ENCODE measurements around the gene FGD2. TPM values are rescaled to one million over a fixed set of nuclear protein-coding genes. Genes with fewer than 3 reads are reported as not detected.

The FGD2 gene
- total RNA-seq, 5 donors from 2014 or later (not counting 1 experiment from before 2014, with no cell fraction given) = 2.8 to 11.1 (median 3.3) TPM

DNA sequence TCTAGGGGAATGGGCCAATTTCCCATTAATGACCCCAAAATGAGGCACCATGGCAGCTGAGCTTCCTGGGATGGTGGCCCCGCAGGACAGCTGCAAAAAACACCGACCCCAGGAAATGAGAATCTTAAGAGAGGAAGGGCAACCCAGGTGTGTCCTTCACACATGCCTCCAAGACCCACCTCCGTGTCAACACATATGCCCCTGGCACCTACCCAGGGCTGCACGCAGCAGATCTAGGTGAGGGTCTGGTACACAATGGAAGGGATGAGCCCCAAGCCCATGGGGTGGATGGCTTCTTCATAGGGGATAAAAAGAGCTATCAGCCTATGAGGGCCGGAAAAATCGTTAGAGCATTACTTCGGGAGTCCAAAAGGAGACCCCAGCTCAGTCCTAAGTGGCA, 28.9 kb upstream of the FGD2 start:
- no peak overlapping the region for H3K27ac ChIP-seq (ENCODE audit: low read length)
- H3K27me3 ChIP-seq (replicated peaks in 1 of 2; ENCODE audit: control insufficient read depth in 2 of 2, extremely low read depth in 1 of 2, insufficient read depth in 2 of 2, low read length in 1 of 2) = no peaks in the 10 kb centered on the region
- no peaks in the 10 kb centered on the region for H3K9me3 ChIP-seq
- peaks cover 26 to 87% of the 10 kb centered on the region in 2 donors for H3K36me3 ChIP-seq (ENCODE audit: control insufficient read depth in 2 of 2, extremely low read depth in 1 of 2, insufficient read depth in 1 of 2, low read length in 1 of 2)
- no peak for ATAC-seq (replicated peaks in 1 of 4)
- Mint-ChIP-seq H3K4me3 (no peak overlapping the region), H3K36me3 (peaks cover 64% of the 10 kb centered on the region), H3K4me1 (peaks cover 23 to 27% (median 24%) of the 10 kb centered on the region in 3 donors), H3K27ac (no peak overlapping the region), H3K27me3 (no peaks in the 10 kb centered on the region), H3K9me3 (no peaks in the 10 kb centered on the region)
- H3K4me1 ChIP-seq (ENCODE audit: control insufficient read depth in 1 of 2, extremely low read depth in 1 of 2, insufficient read depth in 2 of 2, low read length in 2 of 2) = peaks cover 2 to 15% of the 10 kb centered on the region in 2 experiments
- 100% methylated on average over 3 of the region's 7 CpGs for WGBS (ENCODE audit: insufficient coverage)
- CTCF ChIA-PET = no interaction called here
- H3K4me3 ChIP-seq (ENCODE audit: control insufficient read depth in 1 of 2, extremely low read depth in 1 of 2, low read length in 1 of 2) = no peak overlapping the region
- no peak for DNase-seq
- POLR2A ChIA-PET = no interaction called here

DNA sequence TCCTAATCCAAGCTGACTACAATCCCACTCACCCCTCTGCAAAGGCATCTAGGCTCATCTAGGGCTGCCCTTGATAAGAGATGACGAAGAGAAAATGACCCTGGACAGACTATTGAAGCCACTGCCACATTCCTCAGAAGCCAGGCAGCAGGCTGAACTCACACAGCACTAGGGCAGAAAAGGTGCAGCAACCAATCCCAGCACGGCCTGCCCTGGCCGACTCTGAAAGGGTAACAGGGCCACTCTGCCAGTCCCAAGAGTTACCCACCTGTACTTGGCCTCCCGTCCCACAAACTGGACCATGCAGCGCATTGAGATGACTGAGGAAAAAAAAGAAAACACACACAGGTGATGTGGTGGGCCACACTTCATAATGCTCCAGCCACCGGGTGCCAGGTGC, 28.5 kb upstream of the FGD2 start:
- ATAC-seq (replicated peaks in 1 of 4) = no peak
- CTCF ChIA-PET = interaction anchor here in 1 of 2 donors (0.6 to 1.1 kb wide), 5 partner anchors 11 to 362 kb away, joined by 3 to 4 read pairs (median 3); no protein-coding TSS in a partner anchor
- H3K4me1 Mint-ChIP-seq = peaks cover 28 to 31% (median 29%) of the 10 kb centered on the region in 3 donors

DNA sequence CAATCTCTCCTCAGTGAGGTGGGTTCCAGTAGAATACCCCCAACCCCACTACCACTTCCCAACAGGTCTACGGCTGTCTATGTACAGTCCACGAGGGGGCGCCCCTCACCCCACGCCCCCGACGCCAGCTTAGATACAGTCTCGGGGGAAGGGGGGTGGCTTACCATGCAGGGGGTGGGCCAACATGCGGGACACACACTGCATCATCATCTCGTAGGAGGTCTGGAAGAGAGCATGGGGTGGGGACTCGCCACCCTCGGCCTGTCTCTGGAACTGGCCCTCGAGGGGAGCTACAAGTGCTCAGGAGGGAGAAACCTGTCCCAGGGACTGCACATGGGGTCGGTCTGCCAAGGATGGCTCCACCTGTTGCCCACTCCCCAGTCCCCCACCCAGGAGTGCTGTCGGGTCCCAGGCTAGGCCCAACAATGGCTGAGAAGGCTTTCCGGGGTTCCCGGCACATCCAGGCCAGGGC, 27.9 kb upstream of the FGD2 start:
- DNase-seq = peak in 2 of 35 experiments; percentile 17 to 48

More for the DNA sequence above, 28.5 kb upstream of the FGD2 start:
- no peaks in the 10 kb centered on the region for H3K27me3 ChIP-seq (replicated peaks in 1 of 2; ENCODE audit: control insufficient read depth in 2 of 2, extremely low read depth in 1 of 2, insufficient read depth in 2 of 2, low read length in 1 of 2)
- H3K36me3 ChIP-seq (ENCODE audit: control insufficient read depth in 2 of 2, extremely low read depth in 1 of 2, insufficient read depth in 1 of 2, low read length in 1 of 2) = peaks cover 25 to 85% of the 10 kb centered on the region in 2 donors
- no peak overlapping the region for H3K4me3 ChIP-seq (ENCODE audit: control insufficient read depth in 1 of 2, extremely low read depth in 1 of 2, low read length in 1 of 2)
- H3K27ac ChIP-seq (ENCODE audit: low read length) = no peak overlapping the region
- Mint-ChIP-seq H3K36me3 (peaks cover 64% of the 10 kb centered on the region), H3K27me3 (no peaks in the 10 kb centered on the region), H3K9me3 (no peaks in the 10 kb centered on the region), H3K4me3 (no peak overlapping the region), H3K27ac (no peak overlapping the region)
- no peak for DNase-seq
- POLR2A ChIA-PET = interaction anchor here in 1 of 2 donors (0.6 kb wide), 1 partner anchor 248 kb away, joined by 7 read pairs; no protein-coding TSS in a partner anchor
- peaks cover 2 to 16% of the 10 kb centered on the region in 2 experiments for H3K4me1 ChIP-seq (ENCODE audit: control insufficient read depth in 1 of 2, extremely low read depth in 1 of 2, insufficient read depth in 2 of 2, low read length in 2 of 2)
- 96% methylated on average over 3 of the region's 6 CpGs for WGBS (ENCODE audit: insufficient coverage)
- H3K9me3 ChIP-seq = no peaks in the 10 kb centered on the region

DNA sequence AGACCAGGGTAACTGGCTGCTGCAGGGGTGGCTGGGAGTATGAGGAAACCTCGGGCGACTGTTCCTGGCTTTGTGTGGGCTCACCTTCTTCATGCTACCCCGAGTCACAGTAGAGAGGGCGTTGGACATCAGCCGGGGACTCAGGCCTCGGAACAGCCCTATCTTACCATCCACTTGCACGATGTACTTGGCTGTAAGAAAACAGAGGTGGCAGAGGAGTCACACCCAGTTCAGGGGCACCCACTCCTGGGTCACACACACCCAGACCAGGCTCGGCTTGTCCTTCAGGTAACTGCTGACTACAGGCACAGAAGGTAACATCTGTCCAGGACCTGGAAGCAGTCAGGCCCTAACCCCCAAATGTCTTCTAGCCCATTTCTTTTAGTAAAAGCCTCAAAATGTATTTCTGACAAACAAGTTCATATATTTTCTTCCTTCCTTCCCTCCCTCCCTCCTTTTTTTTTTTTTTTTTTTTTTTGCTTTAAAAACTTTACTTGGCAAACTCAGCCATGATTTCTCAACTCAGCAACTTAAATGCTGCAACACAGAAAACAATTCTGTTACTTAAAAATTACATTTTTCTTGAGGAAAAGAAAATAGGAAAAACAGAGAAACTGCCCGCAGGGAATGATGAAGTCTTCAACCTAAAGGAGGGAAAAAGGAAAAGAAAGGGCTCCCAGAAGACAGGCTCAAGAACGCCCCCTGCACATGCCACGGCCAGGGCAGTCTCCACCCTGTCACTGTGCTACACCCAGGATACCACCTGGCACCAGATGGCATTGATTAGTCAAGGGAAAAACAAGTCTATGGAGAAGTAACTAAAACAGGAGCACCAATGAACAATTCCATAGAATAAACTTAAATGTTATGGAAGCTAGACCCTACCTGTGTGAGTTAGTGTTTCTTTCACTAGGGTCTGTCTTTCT, 26.8 kb upstream of the FGD2 start:
- Mint-ChIP-seq H3K27me3 (no peaks in the 10 kb centered on the region), H3K27ac (peak overlapping the region; percentile 36 to 73), H3K4me3 (no peak overlapping the region), H3K36me3 (peaks cover 53% of the 10 kb centered on the region), H3K9me3 (no peaks in the 10 kb centered on the region), H3K4me1 (peaks cover 33 to 36% (median 35%) of the 10 kb centered on the region in 3 donors)
- Histone ChIP-seq H3K36me3 (ENCODE audit: control insufficient read depth in 2 of 2, extremely low read depth in 1 of 2, insufficient read depth in 1 of 2, low read length in 1 of 2) (peaks cover 25 to 69% of the 10 kb centered on the region in 2 donors), H3K4me3 (ENCODE audit: control insufficient read depth in 1 of 2, extremely low read depth in 1 of 2, low read length in 1 of 2) (no peak overlapping the region), H3K9me3 (no peaks in the 10 kb centered on the region), H3K4me1 (ENCODE audit: control insufficient read depth in 1 of 2, extremely low read depth in 1 of 2, insufficient read depth in 2 of 2, low read length in 2 of 2) (peaks cover 6 to 30% of the 10 kb centered on the region in 2 experiments), H3K27me3 (replicated peaks in 1 of 2; ENCODE audit: control insufficient read depth in 2 of 2, extremely low read depth in 1 of 2, insufficient read depth in 2 of 2, low read length in 1 of 2) (no peaks in the 10 kb centered on the region), H3K27ac (ENCODE audit: low read length) (no peak overlapping the region)
- POLR2A ChIA-PET = interaction anchor here in 1 of 2 donors (0.5 kb wide), 1 partner anchor 193 kb away, joined by 4 read pairs; no protein-coding TSS in a partner anchor
- 93% methylated on average over 5 of the region's 11 CpGs for WGBS (ENCODE audit: insufficient coverage)
- CTCF ChIA-PET = interaction anchor here (0.7 to 1.7 kb wide), 4 partner anchors 12 to 94 kb away, joined by 3 to 11 read pairs (median 6); partner anchors contain the start of gene C6orf89 (in 1 of the 2)
- DNase-seq (no peak), ATAC-seq (replicated peaks in 1 of 4) (no peak)

More for the DNA sequence above, 27.9 kb upstream of the FGD2 start:
- H3K4me3 Mint-ChIP-seq = no peak overlapping the region
- H3K4me3 ChIP-seq (ENCODE audit: control insufficient read depth in 1 of 2, extremely low read depth in 1 of 2, low read length in 1 of 2) = no peak overlapping the region
- H3K9me3 ChIP-seq = no peaks in the 10 kb centered on the region
- peaks cover 25 to 80% of the 10 kb centered on the region in 2 donors for H3K36me3 ChIP-seq (ENCODE audit: control insufficient read depth in 2 of 2, extremely low read depth in 1 of 2, insufficient read depth in 1 of 2, low read length in 1 of 2)
- no peaks in the 10 kb centered on the region for H3K9me3 Mint-ChIP-seq
- 91% methylated on average over 14 of the region's 16 CpGs for WGBS (ENCODE audit: insufficient coverage)
- H3K36me3 Mint-ChIP-seq = peaks cover 60% of the 10 kb centered on the region
- H3K27ac ChIP-seq (ENCODE audit: low read length) = no peak overlapping the region
- POLR2A ChIA-PET = interaction anchor here in 1 of 2 donors (0.6 kb wide), 1 partner anchor 248 kb away, joined by 7 read pairs; no protein-coding TSS in a partner anchor
- peaks cover 32 to 33% (median 33%) of the 10 kb centered on the region in 3 donors for H3K4me1 Mint-ChIP-seq
- no peaks in the 10 kb centered on the region for H3K27me3 Mint-ChIP-seq
- no peaks in the 10 kb centered on the region for H3K27me3 ChIP-seq (replicated peaks in 1 of 2; ENCODE audit: control insufficient read depth in 2 of 2, extremely low read depth in 1 of 2, insufficient read depth in 2 of 2, low read length in 1 of 2)
- CTCF ChIA-PET = interaction anchor here (0.5 to 1.1 kb wide), 8 partner anchors 12 to 495 kb away, joined by 3 to 9 read pairs (median 3); no protein-coding TSS in a partner anchor
- no peak overlapping the region for H3K27ac Mint-ChIP-seq
- peaks cover 2 to 19% of the 10 kb centered on the region in 2 experiments for H3K4me1 ChIP-seq (ENCODE audit: control insufficient read depth in 1 of 2, extremely low read depth in 1 of 2, insufficient read depth in 2 of 2, low read length in 2 of 2)
- ATAC-seq (replicated peaks in 1 of 4) = peak in 1 of 4 experiments; percentile 33

DNA sequence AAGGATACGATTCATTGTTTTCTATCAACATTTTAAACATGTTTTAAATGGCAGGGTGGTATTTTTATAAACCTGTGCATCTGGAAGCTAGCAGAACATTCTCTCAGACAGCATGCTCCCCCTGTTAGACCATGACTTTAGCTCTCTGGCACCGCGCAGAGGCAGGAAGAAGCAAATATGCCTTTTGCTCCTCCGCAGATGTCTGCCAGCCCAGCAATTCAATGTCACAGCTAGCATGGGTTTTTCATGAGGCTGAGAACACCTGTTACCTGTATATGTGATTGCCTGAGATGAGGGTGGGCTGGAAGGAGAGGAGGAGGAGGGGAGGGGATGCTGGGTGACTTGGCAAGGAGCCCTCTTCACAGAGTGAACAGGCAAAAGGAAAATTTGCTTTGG, 26.1 kb upstream of the FGD2 start:
- CTCF ChIA-PET = interaction anchor here (0.7 to 1.7 kb wide), 5 partner anchors 11 to 94 kb away, joined by 3 to 11 read pairs (median 3); partner anchors contain the start of gene C6orf89 (in 1 of the 2)
- POLR2A ChIA-PET = no interaction called here
- Histone ChIP-seq H3K27ac (ENCODE audit: low read length) (no peak overlapping the region), H3K36me3 (ENCODE audit: control insufficient read depth in 2 of 2, extremely low read depth in 1 of 2, insufficient read depth in 1 of 2, low read length in 1 of 2) (peaks cover 25 to 62% of the 10 kb centered on the region in 2 donors), H3K4me1 (ENCODE audit: control insufficient read depth in 1 of 2, extremely low read depth in 1 of 2, insufficient read depth in 2 of 2, low read length in 2 of 2) (peaks cover 11 to 37% of the 10 kb centered on the region in 2 experiments), H3K4me3 (ENCODE audit: control insufficient read depth in 1 of 2, extremely low read depth in 1 of 2, low read length in 1 of 2) (no peak overlapping the region), H3K27me3 (replicated peaks in 1 of 2; ENCODE audit: control insufficient read depth in 2 of 2, extremely low read depth in 1 of 2, insufficient read depth in 2 of 2, low read length in 1 of 2) (no peaks in the 10 kb centered on the region), H3K9me3 (no peaks in the 10 kb centered on the region)
- WGBS (ENCODE audit: insufficient coverage) = 0% methylated on average over 1 of the region's 4 CpGs
- Mint-ChIP-seq H3K4me3 (no peak overlapping the region), H3K27ac (peak overlapping the region; percentile 23 to 73), H3K36me3 (peaks cover 49% of the 10 kb centered on the region), H3K9me3 (no peaks in the 10 kb centered on the region), H3K4me1 (peaks cover 33 to 36% (median 35%) of the 10 kb centered on the region in 3 donors), H3K27me3 (no peaks in the 10 kb centered on the region)
- peak; percentile 64 to 77 (median 74) for ATAC-seq (replicated peaks in 1 of 4)
- peak in 27 of 35 experiments; percentile 16 to 63 (median 37) for DNase-seq

DNA sequence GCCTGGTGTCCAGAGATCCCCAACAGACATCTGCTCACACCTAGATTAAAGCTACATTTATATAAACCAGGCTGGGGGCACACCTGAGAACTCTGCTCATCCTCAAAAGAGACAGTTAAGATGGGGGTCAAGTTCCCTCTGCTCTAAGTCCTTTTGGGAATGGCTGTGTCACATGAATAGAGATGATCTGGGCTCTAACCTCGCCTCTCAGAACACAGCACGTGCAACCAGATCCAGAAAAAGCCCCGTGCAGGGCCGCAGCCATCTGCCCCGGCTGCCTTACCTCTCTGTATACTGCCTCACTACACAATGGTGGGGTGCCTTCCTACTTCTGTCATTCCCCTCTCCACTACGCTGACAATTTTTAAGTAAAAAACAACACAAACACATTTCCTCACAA, 25.3 kb upstream of the FGD2 start:
- 96% methylated on average over 4 of the region's 6 CpGs for WGBS (ENCODE audit: insufficient coverage)
- POLR2A ChIA-PET = interaction anchor here in 1 of 2 donors (0.6 kb wide), 1 partner anchor 835 kb away, joined by 4 read pairs; no protein-coding TSS in a partner anchor
- H3K4me3 ChIP-seq (ENCODE audit: control insufficient read depth in 1 of 2, extremely low read depth in 1 of 2, low read length in 1 of 2) = no peak overlapping the region
- Mint-ChIP-seq H3K27ac (peak overlapping the region; percentile 3 to 23), H3K4me3 (no peak overlapping the region), H3K4me1 (peaks cover 33 to 36% (median 35%) of the 10 kb centered on the region in 3 donors), H3K9me3 (no peaks in the 10 kb centered on the region), H3K27me3 (no peaks in the 10 kb centered on the region), H3K36me3 (peaks cover 42% of the 10 kb centered on the region)
- H3K27me3 ChIP-seq (replicated peaks in 1 of 2; ENCODE audit: control insufficient read depth in 2 of 2, extremely low read depth in 1 of 2, insufficient read depth in 2 of 2, low read length in 1 of 2) = no peaks in the 10 kb centered on the region
- H3K36me3 ChIP-seq (ENCODE audit: control insufficient read depth in 2 of 2, extremely low read depth in 1 of 2, insufficient read depth in 1 of 2, low read length in 1 of 2) = peaks cover 25 to 54% of the 10 kb centered on the region in 2 donors
- CTCF ChIA-PET = interaction anchor here (1.2 to 1.7 kb wide), 2 partner anchors 38 to 40 kb away, joined by 3 to 10 read pairs; no protein-coding TSS in a partner anchor
- no peaks in the 10 kb centered on the region for H3K9me3 ChIP-seq
- no peak overlapping the region for H3K27ac ChIP-seq (ENCODE audit: low read length)
- DNase-seq (no peak), ATAC-seq (replicated peaks in 1 of 4) (no peak)
- peaks cover 16 to 45% of the 10 kb centered on the region in 2 experiments for H3K4me1 ChIP-seq (ENCODE audit: control insufficient read depth in 1 of 2, extremely low read depth in 1 of 2, insufficient read depth in 2 of 2, low read length in 2 of 2)
